Stimulated activated CD8-positive, alpha-beta memory T cell treated with anti-CD3 and anti-CD28 coated beads, Interleukin-12 subunit alpha, Interleukin-12 subunit beta, amount 100 ng/mL, for 1 hour (primary cell): ENCODE measurements around the gene UBE2E2.

ENCODE experiments used
- DNase-seq: peaks from one replicate; pipeline ENCODE4 v3.0.0-alpha.2; 2020; ENCODE audit warnings: low read depth

Gene UBE2E2

GRCh38 chr3:23193831-23194230 lies 9.3 kb upstream of the UBE2E2 start:
- DNase-seq, result no peak

DNA sequence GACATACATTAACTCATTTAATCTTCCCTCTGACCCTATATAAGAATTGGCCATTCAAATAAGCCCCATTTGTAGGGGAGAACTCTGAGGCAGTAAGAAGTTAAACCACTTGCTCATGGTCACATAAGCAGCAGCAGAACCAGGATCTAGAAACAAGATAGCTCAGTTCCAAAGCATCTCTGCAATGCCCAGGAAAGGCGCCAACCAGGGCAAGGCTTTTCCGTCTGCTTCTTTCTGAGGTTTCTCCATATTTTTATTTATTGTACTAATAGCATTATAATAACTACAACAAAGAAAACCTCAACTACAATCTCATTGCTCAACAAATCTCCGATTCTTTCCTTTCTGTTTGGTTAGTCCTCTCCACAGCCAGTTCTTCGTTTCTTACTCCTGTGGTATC lies 4.3 kb upstream of the UBE2E2 start:
- DNase-seq, result no peak

DNA sequence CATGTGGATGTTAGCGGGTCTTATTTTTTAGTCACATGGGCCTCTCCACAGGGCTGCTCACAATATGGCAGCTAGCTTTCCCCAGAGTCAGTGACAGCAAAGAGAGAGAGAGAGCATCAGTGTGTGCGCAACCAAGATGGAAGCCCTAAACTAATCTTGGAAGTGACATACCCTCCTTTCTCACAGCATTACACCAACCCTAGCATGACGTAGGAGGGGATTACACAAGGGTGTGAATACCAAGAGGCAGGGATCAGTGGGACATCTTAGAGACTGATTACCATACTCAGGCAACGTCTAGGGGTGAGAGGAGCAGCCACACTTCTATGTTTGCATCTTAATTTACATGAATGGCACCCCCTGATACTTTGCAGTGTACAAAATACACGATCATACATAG lies 3.5 kb upstream of the UBE2E2 start:
- DNase-seq, result no peak

DNA sequence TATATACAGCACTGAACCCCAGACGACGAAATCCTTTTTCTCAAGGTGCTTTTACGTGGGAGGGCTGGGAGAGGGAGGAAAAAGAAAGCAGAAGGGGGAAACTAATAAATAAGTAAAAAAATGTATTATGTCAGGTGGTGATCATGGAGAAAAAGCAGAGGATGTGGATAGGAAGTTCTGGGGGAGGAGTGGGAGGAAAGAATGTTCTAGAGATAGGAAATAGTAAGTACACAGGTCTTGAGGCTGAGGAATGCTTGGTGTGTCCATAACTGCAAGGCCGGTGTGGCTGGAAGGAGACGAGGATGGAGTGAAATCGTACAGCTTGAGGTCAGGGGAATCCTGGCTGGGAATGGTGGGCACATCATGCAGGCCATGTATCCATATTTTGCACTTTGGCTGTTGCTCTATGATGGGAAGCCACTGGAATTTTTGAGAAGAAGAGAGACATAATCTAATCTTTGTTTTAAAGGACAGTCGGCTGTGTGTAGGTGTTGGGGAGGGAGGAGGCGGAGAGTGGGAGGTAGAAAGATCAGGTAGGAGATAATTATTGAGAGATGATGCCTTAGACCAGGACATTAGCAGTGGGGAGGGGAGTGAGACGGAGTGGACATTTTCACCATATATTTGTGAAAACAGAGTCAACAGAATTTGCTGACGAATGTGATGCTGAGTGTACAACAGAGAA lies 1.8 kb upstream of the UBE2E2 start:
- DNase-seq, result no peak

DNA sequence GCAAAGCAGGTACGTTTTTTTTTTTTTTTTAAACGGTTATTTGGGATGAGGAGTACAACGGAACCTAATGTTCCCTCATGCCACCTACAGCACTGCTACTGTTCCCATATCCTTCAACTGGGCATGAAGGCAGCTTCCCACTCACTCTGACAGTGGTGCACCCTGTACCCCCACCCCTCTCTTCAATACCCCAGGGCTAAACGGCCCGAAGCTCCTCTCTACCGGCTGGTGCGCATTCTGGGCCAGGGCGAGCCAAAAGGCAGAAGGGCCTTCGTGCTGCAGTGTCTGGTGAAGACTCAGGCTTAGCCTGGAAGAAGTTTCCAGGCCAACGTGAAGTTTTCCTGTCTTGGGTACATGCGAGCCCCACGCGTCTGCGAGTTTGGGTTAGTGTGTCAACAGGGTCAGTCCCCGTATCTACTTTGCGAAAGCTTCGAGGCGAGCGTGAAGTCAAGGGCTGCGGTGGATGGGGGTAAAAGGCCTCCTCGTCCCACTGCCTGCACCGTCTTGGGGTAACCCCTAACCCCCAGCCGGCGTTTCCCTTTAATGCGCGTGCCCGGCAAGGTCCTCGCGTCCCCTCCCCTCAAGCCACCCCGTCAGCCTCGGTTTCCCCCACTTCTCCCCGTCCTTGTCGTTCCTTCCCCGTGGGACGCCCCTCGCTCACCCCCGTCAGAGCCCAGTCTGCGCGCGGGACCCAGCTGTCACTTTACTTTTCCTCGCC lies 765 bp upstream of the UBE2E2 start:
- peak; percentile 4 for DNase-seq

- no peak for DNase-seq
Measured at GRCh38 chr3:23203708-23204330, 692 bp downstream of the UBE2E2 start.

GRCh38 chr3:23206366-23206765 lies 3.2 kb downstream of the UBE2E2 start:
- DNase-seq, result no peak

DNA sequence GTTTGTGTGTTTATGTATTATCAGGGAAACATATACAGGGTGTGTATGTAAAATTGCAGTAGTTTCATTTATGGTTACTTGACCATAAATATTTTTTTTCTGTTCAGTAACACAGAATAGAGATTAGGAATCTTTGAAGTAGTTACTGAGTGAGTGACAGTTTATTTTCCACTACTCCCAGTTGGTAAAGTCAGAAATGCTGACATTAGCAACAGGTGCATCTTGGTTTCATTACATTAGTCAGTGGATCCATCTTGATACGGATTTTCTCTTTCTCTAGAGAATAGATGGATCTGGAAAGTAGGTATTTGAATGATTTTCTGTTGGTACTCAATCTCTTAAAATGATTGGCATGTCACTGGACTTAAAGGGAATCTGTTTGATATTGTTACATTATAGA lies 6.0 kb downstream of the UBE2E2 start:
- no peak for DNase-seq

- no peak for DNase-seq
Measured at GRCh38 chr3:23209747-23210487, 6.8 kb downstream of the UBE2E2 start.

GRCh38 chr3:23213813-23214212 lies 10.7 kb downstream of the UBE2E2 start:
- DNase-seq, result no peak

- DNase-seq, result no peak
Measured at GRCh38 chr3:23217872-23218554, 14.9 kb downstream of the UBE2E2 start.

- DNase-seq, result no peak
Measured at GRCh38 chr3:23219117-23219516, 16.0 kb downstream of the UBE2E2 start.

DNA sequence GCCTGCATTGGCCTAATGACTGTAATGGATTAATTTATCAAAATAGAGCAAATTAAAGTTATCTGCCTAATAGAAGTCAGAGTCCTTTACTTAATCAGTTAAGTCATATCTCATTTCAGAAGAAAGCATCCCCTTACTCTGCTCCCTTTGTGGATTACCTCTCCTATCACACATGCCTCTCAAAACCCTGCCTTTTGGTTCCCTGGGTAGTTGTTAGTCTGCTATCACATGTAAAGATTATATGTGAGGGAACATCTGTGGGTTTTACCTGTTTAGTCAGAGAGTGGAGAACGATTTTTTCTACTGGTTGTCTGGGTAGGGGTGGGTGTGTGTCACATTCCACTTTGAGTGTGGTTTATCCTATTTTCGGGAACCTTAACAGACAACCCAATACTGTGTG lies 16.4 kb downstream of the UBE2E2 start:
- no peak for DNase-seq

GRCh38 chr3:23221136-23221535 lies 18.0 kb downstream of the UBE2E2 start:
- no peak for DNase-seq

GRCh38 chr3:23232016-23232415 lies 28.9 kb downstream of the UBE2E2 start:
- DNase-seq, result no peak

DNA sequence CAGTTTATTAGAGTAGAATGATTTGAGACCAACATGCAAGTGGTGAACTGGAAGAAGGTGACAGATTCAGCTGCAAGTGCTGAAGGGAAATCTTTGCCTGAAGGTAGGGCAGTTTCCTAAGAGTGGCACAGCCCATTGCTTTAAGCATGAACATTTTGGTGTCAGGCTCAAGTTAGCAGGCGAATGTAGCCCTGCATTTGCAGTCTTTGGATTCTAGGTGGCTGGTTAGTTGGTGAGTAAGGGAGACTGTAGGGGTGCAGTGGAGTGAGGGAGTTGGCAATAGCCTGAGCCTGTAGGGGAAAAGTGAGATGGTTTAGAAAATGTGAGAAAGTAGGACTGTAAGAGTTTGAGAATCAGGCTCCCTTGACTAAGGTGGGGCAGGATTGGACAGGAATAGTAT lies 29.7 kb downstream of the UBE2E2 start:
- DNase-seq, result no peak

- no peak for DNase-seq
Measured at GRCh38 chr3:23235264-23235663, 32.1 kb downstream of the UBE2E2 start.

DNA sequence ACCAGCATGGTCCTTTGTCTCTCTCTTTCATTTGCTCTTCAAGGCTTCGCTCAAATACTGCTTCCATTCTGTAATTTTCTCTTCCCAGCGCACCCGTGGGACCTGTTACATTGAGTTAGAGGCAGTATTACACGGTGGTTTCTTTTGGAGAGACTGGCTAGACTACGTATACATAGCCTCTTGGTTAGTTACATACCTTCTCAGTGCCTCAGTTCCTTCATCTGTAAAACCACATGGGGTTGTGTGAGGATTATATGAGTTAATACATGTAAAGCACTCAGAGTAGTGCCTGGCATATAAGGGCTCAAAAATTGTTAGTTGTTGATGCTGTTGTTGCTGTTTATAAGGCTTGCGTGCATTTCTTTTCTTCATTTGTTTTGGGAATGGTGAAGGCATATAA lies 33.8 kb downstream of the UBE2E2 start:
- DNase-seq, result no peak

DNA sequence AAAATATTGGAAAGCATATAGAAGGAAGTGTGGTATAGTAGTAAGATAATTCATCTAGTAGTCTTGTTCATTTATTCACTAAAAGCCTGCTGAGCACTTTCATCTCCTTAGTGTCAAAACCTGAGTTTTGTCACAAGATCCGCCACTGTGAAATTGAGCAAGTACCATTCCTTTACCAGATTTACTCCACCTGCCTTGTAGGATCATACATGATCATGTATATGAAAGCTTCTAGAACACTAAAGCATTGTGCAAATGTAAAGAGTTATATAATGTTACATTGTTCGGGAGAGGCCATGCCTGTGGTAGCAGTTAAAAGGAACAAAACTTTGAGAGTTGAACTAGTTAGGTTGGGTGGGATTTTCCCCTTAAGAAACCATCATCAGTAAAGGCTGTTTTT lies 35.0 kb downstream of the UBE2E2 start:
- no peak for DNase-seq

DNA sequence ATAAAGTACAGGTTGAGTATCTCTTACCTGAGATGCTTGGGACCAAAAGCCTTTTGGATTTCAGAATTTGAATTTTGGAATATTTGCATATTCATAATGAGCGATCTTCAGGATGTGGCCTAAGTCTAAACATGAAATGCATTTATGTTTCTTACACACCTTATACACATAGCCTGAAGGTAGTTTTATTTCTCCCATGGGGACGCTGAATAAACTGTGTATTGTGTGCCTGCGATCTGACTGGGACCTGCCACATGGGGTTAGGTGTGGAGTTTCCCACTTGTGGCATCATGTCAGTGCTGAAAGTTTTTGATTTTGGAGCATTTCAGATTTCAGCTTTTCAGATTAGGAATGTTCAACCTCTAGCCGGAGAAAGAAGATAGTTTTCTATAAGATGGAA lies 35.5 kb downstream of the UBE2E2 start:
- DNase-seq, result no peak

GRCh38 chr3:23239211-23240068 lies 36.3 kb downstream of the UBE2E2 start:
- no peak for DNase-seq
